Measurements from ENCODE around the gene TANGO2.

GRCh38 chr22:20034143-20034542 lies 13.2 kb downstream of the TANGO2 start:
- no peak for TF ChIP-seq EP300 (IDR thresholded peaks at IDR 0.05; ENCODE audit: borderline replicate concordance)
- no peak for TF ChIP-seq REST (IDR thresholded peaks at IDR 0.05; ENCODE audit: low read depth)
- no peak for TF ChIP-seq MAX (IDR thresholded peaks at IDR 0.05)
- TF ChIP-seq FOXM1 (IDR thresholded peaks at IDR 0.05; ENCODE audit: borderline replicate concordance, low read depth): no peak
- TF ChIP-seq CEBPB (IDR thresholded peaks at IDR 0.05): no peak
